Measurements from ENCODE around the gene TLCD3B.

Gene TLCD3B

DNA sequence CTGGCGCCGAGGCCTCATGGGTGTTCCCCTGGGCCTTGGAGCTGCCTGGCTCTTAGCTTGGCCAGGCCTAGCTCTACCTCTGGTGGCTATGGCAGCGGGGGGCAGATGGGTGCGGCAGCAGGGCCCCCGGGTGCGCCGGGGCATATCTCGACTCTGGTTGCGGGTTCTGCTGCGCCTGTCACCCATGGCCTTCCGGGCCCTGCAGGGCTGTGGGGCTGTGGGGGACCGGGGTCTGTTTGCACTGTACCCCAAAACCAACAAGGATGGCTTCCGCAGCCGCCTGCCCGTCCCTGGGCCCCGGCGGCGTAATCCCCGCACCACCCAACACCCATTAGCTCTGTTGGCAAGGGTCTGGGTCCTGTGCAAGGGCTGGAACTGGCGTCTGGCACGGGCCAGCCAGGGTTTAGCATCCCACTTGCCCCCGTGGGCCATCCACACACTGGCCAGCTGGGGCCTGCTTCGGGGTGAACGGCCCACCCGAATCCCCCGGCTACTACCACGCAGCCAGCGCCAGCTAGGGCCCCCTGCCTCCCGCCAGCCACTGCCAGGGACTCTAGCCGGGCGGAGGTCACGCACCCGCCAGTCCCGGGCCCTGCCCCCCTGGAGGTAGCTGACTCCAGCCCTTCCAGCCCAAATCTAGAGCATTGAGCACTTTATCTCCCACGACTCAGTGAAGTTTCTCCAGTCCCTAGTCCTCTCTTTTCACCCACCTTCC, 43.5 kb downstream of the TLCD3B start:
- Histone ChIP-seq H3K4me1 (ENCODE audit: insufficient read depth, poor library complexity, severe bottlenecking) (no peaks in the 10 kb centered on the region), H3K9me3 (ENCODE audit: severe bottlenecking) (no peaks in the 10 kb centered on the region), H3K27me3 (ENCODE audit: insufficient read depth, poor library complexity, severe bottlenecking) (no peaks in the 10 kb centered on the region), H3K36me3 (ENCODE audit: low read depth) (peaks cover 77% of the 10 kb centered on the region), H3K27ac (ENCODE audit: poor library complexity, severe bottlenecking) (no peak overlapping the region), H3K4me3 (ENCODE audit: severe bottlenecking) (no peak overlapping the region)
- no peak for DNase-seq (ENCODE audit: low spot score)
- no peak for ATAC-seq (ENCODE audit: low read depth)
- TF ChIP-seq, protein P1, sequence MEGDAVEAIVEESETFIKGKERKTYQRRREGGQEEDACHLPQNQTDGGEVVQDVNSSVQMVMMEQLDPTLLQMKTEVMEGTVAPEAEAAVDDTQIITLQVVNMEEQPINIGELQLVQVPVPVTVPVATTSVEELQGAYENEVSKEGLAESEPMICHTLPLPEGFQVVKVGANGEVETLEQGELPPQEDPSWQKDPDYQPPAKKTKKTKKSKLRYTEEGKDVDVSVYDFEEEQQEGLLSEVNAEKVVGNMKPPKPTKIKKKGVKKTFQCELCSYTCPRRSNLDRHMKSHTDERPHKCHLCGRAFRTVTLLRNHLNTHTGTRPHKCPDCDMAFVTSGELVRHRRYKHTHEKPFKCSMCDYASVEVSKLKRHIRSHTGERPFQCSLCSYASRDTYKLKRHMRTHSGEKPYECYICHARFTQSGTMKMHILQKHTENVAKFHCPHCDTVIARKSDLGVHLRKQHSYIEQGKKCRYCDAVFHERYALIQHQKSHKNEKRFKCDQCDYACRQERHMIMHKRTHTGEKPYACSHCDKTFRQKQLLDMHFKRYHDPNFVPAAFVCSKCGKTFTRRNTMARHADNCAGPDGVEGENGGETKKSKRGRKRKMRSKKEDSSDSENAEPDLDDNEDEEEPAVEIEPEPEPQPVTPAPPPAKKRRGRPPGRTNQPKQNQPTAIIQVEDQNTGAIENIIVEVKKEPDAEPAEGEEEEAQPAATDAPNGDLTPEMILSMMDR (IDR thresholded peaks at IDR 0.05; ENCODE audit: poor library complexity, severe bottlenecking): no peak

GRCh38 chr16:29986931-29987330, 44.1 kb downstream of the TLCD3B start:
- H3K36me3 ChIP-seq (ENCODE audit: low read depth): peaks cover 78% of the 10 kb centered on the region
- H3K27ac ChIP-seq (ENCODE audit: poor library complexity, severe bottlenecking): no peak overlapping the region
- no peaks in the 10 kb centered on the region for H3K4me1 ChIP-seq (ENCODE audit: insufficient read depth, poor library complexity, severe bottlenecking)
- DNase-seq (ENCODE audit: low spot score): no peak
- H3K9me3 ChIP-seq (ENCODE audit: severe bottlenecking): no peaks in the 10 kb centered on the region
- no peak overlapping the region for H3K4me3 ChIP-seq (ENCODE audit: severe bottlenecking)
- TF ChIP-seq, protein P1 (IDR thresholded peaks at IDR 0.05; ENCODE audit: poor library complexity, severe bottlenecking): no peak
- H3K27me3 ChIP-seq (ENCODE audit: insufficient read depth, poor library complexity, severe bottlenecking): no peaks in the 10 kb centered on the region
- no peak for ATAC-seq (ENCODE audit: low read depth)

- no peaks in the 10 kb centered on the region for H3K4me1 ChIP-seq (ENCODE audit: insufficient read depth, poor library complexity, severe bottlenecking)
- no peak for DNase-seq (ENCODE audit: low spot score)
- no peaks in the 10 kb centered on the region for H3K9me3 ChIP-seq (ENCODE audit: severe bottlenecking)
- TF ChIP-seq, protein P1 (IDR thresholded peaks at IDR 0.05; ENCODE audit: poor library complexity, severe bottlenecking): no peak
- H3K36me3 ChIP-seq (ENCODE audit: low read depth): peaks cover 85% of the 10 kb centered on the region
- no peak overlapping the region for H3K4me3 ChIP-seq (ENCODE audit: severe bottlenecking)
- no peak for ATAC-seq (ENCODE audit: low read depth)
- H3K27me3 ChIP-seq (ENCODE audit: insufficient read depth, poor library complexity, severe bottlenecking): no peaks in the 10 kb centered on the region
- H3K27ac ChIP-seq (ENCODE audit: poor library complexity, severe bottlenecking): no peak overlapping the region
Observed at GRCh38 chr16:29986231-29986630, 44.8 kb downstream of the TLCD3B start.

- peaks cover 93% of the 10 kb centered on the region for H3K36me3 ChIP-seq (ENCODE audit: low read depth)
Observed at GRCh38 chr16:29985271-29985811, 45.7 kb downstream of the TLCD3B start.

More at GRCh38 chr16:29985271-29985811, 45.7 kb downstream of the TLCD3B start:
- H3K4me3 ChIP-seq (ENCODE audit: severe bottlenecking): no peak overlapping the region
- H3K27me3 ChIP-seq (ENCODE audit: insufficient read depth, poor library complexity, severe bottlenecking): no peaks in the 10 kb centered on the region
- DNase-seq (ENCODE audit: low spot score) (peak; percentile 58), ATAC-seq (ENCODE audit: low read depth) (no peak)
- no peaks in the 10 kb centered on the region for H3K4me1 ChIP-seq (ENCODE audit: insufficient read depth, poor library complexity, severe bottlenecking)
- TF ChIP-seq, protein P1 (IDR thresholded peaks at IDR 0.05; ENCODE audit: poor library complexity, severe bottlenecking): no peak
- H3K27ac ChIP-seq (ENCODE audit: poor library complexity, severe bottlenecking): no peak overlapping the region
- H3K9me3 ChIP-seq (ENCODE audit: severe bottlenecking): no peaks in the 10 kb centered on the region
